Hepatocyte (in vitro differentiated cells): Measurements from ENCODE around the gene RASAL2.
"Not testable (repeated sequence)": the region's sequence is repeated elsewhere in the genome, so short reads cannot be mapped to it uniquely, and the experiment has no call there.

Experiments used
- EZH2 ChIP-seq: fragments of 200-600 bp; sonication (generic); IDR thresholded peaks from 2 replicates; pipeline ENCODE4 v1.6.1; 2016; ENCODE audit warnings: antibody characterized with exemption, mild to moderate bottlenecking, borderline replicate concordance
- EZH2phosphoT487 ChIP-seq: fragments of 200-600 bp; sonication (generic); IDR thresholded peaks from one replicate; pipeline ENCODE4 v1.6.1; 2018; ENCODE audit warnings: antibody characterized with exemption, mild to moderate bottlenecking, low read depth, moderate library complexity; ENCODE audit not compliant: unreplicated experiment, severe bottlenecking
- TF ChIP-seq, protein P1 (sequence below): fragments of 200-600 bp; sonication (generic); IDR thresholded peaks from 2 replicates; pipeline ENCODE4 v1.5.1; 2016; ENCODE audit warnings: antibody characterized with exemption, mild to moderate bottlenecking; ENCODE audit not compliant: poor library complexity

DNA sequence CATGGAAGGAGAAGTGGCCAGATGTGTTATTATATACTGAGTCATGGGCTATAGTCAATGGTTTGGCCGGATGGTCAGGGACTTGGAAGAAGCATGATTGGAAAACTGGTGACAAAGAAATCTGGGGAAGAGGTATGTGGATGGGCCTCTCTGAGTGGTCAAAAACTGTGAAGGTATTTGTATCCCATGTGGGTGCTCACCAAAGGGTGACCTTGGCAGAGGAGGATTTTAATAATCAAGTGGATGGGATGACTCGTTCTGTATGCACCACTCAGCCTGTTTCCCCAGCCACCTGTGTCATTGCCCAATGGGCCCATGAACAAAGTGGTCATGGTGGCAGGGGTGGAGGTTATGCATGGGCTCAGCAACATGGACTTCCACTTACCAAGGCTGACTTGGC is 108.6 kb downstream of the RASAL2 start:
- TF ChIP-seq, protein P1, sequence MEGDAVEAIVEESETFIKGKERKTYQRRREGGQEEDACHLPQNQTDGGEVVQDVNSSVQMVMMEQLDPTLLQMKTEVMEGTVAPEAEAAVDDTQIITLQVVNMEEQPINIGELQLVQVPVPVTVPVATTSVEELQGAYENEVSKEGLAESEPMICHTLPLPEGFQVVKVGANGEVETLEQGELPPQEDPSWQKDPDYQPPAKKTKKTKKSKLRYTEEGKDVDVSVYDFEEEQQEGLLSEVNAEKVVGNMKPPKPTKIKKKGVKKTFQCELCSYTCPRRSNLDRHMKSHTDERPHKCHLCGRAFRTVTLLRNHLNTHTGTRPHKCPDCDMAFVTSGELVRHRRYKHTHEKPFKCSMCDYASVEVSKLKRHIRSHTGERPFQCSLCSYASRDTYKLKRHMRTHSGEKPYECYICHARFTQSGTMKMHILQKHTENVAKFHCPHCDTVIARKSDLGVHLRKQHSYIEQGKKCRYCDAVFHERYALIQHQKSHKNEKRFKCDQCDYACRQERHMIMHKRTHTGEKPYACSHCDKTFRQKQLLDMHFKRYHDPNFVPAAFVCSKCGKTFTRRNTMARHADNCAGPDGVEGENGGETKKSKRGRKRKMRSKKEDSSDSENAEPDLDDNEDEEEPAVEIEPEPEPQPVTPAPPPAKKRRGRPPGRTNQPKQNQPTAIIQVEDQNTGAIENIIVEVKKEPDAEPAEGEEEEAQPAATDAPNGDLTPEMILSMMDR = not testable (repeated sequence)
- TF ChIP-seq EZH2, EZH2phosphoT487: not testable (repeated sequence)
